B cell (primary cell): ENCODE measurements around the gene ZNF41. TPM values are rescaled to one million over a fixed set of nuclear protein-coding genes. Genes with fewer than 3 reads are reported as not detected.

Source experiments
- ATAC-seq: fragments of 200-7000 bp; cut with Tn5 transposase; one replicate; pipeline ENCODE4 v1.10.0; 2021; ENCODE audit warnings: low read depth, mild to moderate bottlenecking, moderate number of reproducible peaks, moderate library complexity
- CTCF ChIA-PET: fragments of 350-600 bp; sonication (Branson Sonifier 250); formaldehyde crosslinking; loops from one replicate; lab custom pipeline; 2021; ENCODE audit warnings: antibody characterized with exemption, inconsistent platforms; lab: Charles Lee
- POLR2A ChIA-PET: fragments of 350-600 bp; sonication (Branson Sonifier 250); formaldehyde crosslinking; loops from one replicate; lab custom pipeline; 2021; ENCODE audit warnings: antibody characterized with exemption; lab: Charles Lee
- DNase-seq: peaks from one replicate; pipeline ENCODE4 v3.0.0; 2013
- H2AFZ ChIP-seq: 2 replicates; pipeline ENCODE4 v1.6.1; 2012; ENCODE audit warnings: mild to moderate bottlenecking, low read depth, low read length; ENCODE audit not compliant: insufficient read depth, poor library complexity, severe bottlenecking
- H3K27ac ChIP-seq, 2 donors: 1 replicate in 1 of 2; 2 replicates in 1 of 2; pipeline ENCODE4 v1.5.1; 2012 to 2013; ENCODE audit warnings: low read length in 2 of 2, mild to moderate bottlenecking in 2 of 2, moderate library complexity in 1 of 2
- H3K27me3 ChIP-seq, 4 experiments: fragments of 200-600 bp in 1 of 4; sonication (generic) in 1 of 4; replicated peaks in 1 of 4; 1 replicate in 2 of 4; 2 replicates in 2 of 4; pipeline versions ENCODE4 v1.6.1 to v1.7.0; 2013 to 2016; ENCODE audit warnings: low read length in 3 of 4, mild to moderate bottlenecking in 2 of 4, mixed read lengths in 1 of 4, moderate library complexity in 1 of 4; ENCODE audit not compliant: insufficient read depth in 4 of 4, control insufficient read depth in 3 of 4; ENCODE audit errors: control extremely low read depth in 1 of 4
- H3K36me3 ChIP-seq, 2 experiments: replicated peaks in 1 of 2; 1 replicate in 1 of 2; 2 replicates in 1 of 2; pipeline versions ENCODE4 v1.6.1 to v1.7.1; 2013; ENCODE audit warnings: low read length in 1 of 2; ENCODE audit not compliant: insufficient read depth in 2 of 2, control insufficient read depth in 1 of 2; ENCODE audit errors: control extremely low read depth in 1 of 2, extremely low read depth in 1 of 2
- H3K4me1 ChIP-seq, 2 donors: fragments of 200-600 bp in 1 of 2; sonication (generic) in 1 of 2; 1 replicate in 1 of 2; 2 replicates in 1 of 2; pipeline versions ENCODE4 v1.5.1 to v1.6.1; 2013 to 2017; ENCODE audit warnings: low read length in 2 of 2; ENCODE audit not compliant: control insufficient read depth in 2 of 2, insufficient read depth in 2 of 2
- H3K4me2 ChIP-seq: replicated peaks from 2 replicates; pipeline ENCODE3; 2012; ENCODE audit warnings: mild to moderate bottlenecking, low read depth, low read length; ENCODE audit not compliant: poor library complexity, severe bottlenecking
- H3K4me3 ChIP-seq, 5 experiments: fragments of 200-600 bp in 1 of 5; sonication (generic) in 1 of 5; 1 replicate in 3 of 5; 2 replicates in 2 of 5; pipeline versions ENCODE4 v1.5.1 to v1.7.0; 2011 to 2016; ENCODE audit warnings: low read length in 4 of 5, mild to moderate bottlenecking in 4 of 5, low read depth in 2 of 5, control low read depth in 1 of 5, moderate library complexity in 1 of 5; ENCODE audit not compliant: insufficient read depth in 1 of 5; ENCODE audit errors: control extremely low read depth in 1 of 5, extremely low read depth in 1 of 5
- H3K79me2 ChIP-seq: fragments of 200-600 bp; sonication (generic); one replicate; pipeline ENCODE4 v1.6.0; 2016; ENCODE audit warnings: low read length; ENCODE audit not compliant: control insufficient read depth, insufficient read depth
- H3K9ac ChIP-seq: fragments of 200-600 bp; sonication (generic); 2 replicates; pipeline ENCODE4 v1.6.1; 2017; ENCODE audit warnings: mild to moderate bottlenecking, low read length, moderate library complexity
- H3K9me3 ChIP-seq, 3 donors: one replicate each; pipeline versions ENCODE4 v1.6.1 to v1.7.1; 2013; ENCODE audit warnings: low read length in 2 of 3; ENCODE audit not compliant: control insufficient read depth in 2 of 3, insufficient read depth in 1 of 3; ENCODE audit errors: control extremely low read depth in 1 of 3
- H4K20me1 ChIP-seq: 2 replicates; pipeline ENCODE4 v1.6.0; 2012; ENCODE audit warnings: mild to moderate bottlenecking, low read length; ENCODE audit not compliant: insufficient read depth, control insufficient read depth, poor library complexity, severe bottlenecking
- H3K27ac Mint-ChIP-seq: one replicate; pipeline ENCODE4 v1.8.0; 2021; ENCODE audit warnings: mixed read lengths
- H3K27me3 Mint-ChIP-seq: one replicate; pipeline ENCODE4 v1.8.0; 2021; ENCODE audit warnings: mixed read lengths
- H3K4me1 Mint-ChIP-seq: one replicate; pipeline ENCODE4 v1.8.0; 2021; ENCODE audit warnings: mixed read lengths
- H3K4me3 Mint-ChIP-seq: one replicate; pipeline ENCODE4 v1.8.0; 2021; ENCODE audit warnings: mixed read lengths
- H3K9me3 Mint-ChIP-seq: one replicate; pipeline ENCODE4 v1.8.0; 2022; ENCODE audit warnings: mixed read lengths; ENCODE audit not compliant: insufficient read depth
- CTCF ChIP-seq: fragments of 200-600 bp; IDR thresholded peaks from one replicate; pipeline ENCODE4 v1.8.0; 2022; ENCODE audit warnings: antibody characterized with exemption, mild to moderate bottlenecking
- EZH2 ChIP-seq: IDR thresholded peaks from 2 replicates; pipeline ENCODE4 v1.6.1; 2012; ENCODE audit warnings: borderline replicate concordance, low read depth, mild to moderate bottlenecking, moderate library complexity, low read length; ENCODE audit not compliant: insufficient read depth, poor library complexity, severe bottlenecking
- WGBS: methylation state at CpG from one replicate; pipeline ENCODE4 v1.1.5; 2013; ENCODE audit warnings: missing lambda C conversion rate; ENCODE audit not compliant: insufficient coverage; 5-methylcytosine and 5-hydroxymethylcytosine counted together
- intact Hi-C: fragments of 100-400 bp; cut with micrococcal nuclease; formaldehyde crosslinking; loops from one replicate; pipeline ENCODE4 v1.10.0; 2022
- polyA plus RNA-seq: library from polyadenylated mRNA; depleted of rRNA; stranded (reverse); fragments of >200 nt; gene quantifications from 2 replicates; pipeline ENCODE4 v1.2.3, GENCODE V29; 2012
- total RNA-seq, 2 donors: library from RNA; stranded (reverse); fragments of 120-200 nt in 1 of 2; gene quantifications; 1 replicate in 1 of 2; 2 replicates in 1 of 2; pipeline versions ENCODE4 v1.2.3 to v1.2.4, GENCODE V29; 2013 to 2022

The ZNF41 gene
- total and polyA plus RNA-seq, 2 donors (not counting 1 experiment from before 2014, with no cell fraction given): 5.5 to 17.4 TPM

DNA sequence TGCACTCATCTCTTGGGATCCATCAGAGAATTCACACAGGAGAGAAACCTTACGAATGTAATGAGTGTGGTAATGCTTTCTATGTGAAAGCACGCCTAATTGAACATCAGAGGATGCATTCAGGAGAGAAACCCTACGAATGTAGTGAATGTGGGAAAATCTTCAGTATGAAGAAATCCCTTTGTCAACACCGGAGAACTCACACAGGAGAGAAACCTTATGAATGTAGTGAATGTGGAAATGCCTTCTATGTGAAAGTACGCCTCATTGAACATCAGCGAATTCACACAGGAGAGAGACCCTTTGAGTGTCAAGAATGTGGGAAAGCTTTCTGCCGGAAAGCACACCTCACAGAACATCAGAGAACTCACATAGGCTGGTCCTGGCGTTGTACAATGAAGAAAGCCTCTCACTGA, 69.8 kb downstream of the ZNF41 start:
- Mint-ChIP-seq H3K27ac (no peak overlapping the region), H3K4me3 (no peak overlapping the region), H3K27me3 (no peaks in the 10 kb centered on the region), H3K4me1 (no peaks in the 10 kb centered on the region), H3K9me3 (peaks cover 5% of the 10 kb centered on the region)
- H3K27me3 ChIP-seq: no peaks in the 10 kb centered on the region
- POLR2A ChIA-PET: no interaction called here
- no peaks in the 10 kb centered on the region for H3K4me1 ChIP-seq
- ATAC-seq (no peak), DNase-seq (no peak)
- no peaks in the 10 kb centered on the region for H3K79me2 ChIP-seq
- 91% methylated on average over 4 of the region's 8 CpGs for WGBS
- CTCF ChIA-PET: no interaction called here
- H2AFZ ChIP-seq: no peak overlapping the region
- no peak overlapping the region for H3K4me2 ChIP-seq
- intact Hi-C loops: no loop called here
- no peak for TF ChIP-seq EZH2
- TF ChIP-seq CTCF: no peak
- peaks cover 2 to 33% (median 18%) of the 10 kb centered on the region in 3 donors for H3K9me3 ChIP-seq
- H3K9ac ChIP-seq: no peak overlapping the region
- H3K27ac ChIP-seq: no peak overlapping the region
- H3K36me3 ChIP-seq: no peaks in the 10 kb centered on the region
- no peaks in the 10 kb centered on the region for H4K20me1 ChIP-seq
- H3K4me3 ChIP-seq: no peak overlapping the region

Other genes starting within 250 kb of the ZNF41 start
- 0.99 and 1.1 TPM in 2 replicates for gene ZNF157, start 112.6 kb downstream of the ZNF41 start, total RNA-seq
- gene ZNF157, start 112.6 kb downstream of the ZNF41 start, polyA plus RNA-seq: 0.28 and 0.52 TPM in 2 replicates
- gene ARAF, start 78.0 kb upstream of the ZNF41 start, total RNA-seq: 103 and 127 TPM in 2 replicates
- 97.9 and 116 TPM in 2 replicates for gene ARAF, start 78.0 kb upstream of the ZNF41 start, polyA plus RNA-seq
- gene TIMP1, start 99.2 kb upstream of the ZNF41 start, total RNA-seq: 6.9 and 8.8 TPM in 2 replicates
- 12.8 and 13.7 TPM in 2 replicates for gene TIMP1, start 99.2 kb upstream of the ZNF41 start, polyA plus RNA-seq
- not detected in 2 replicates for gene SYN1, start 136.6 kb upstream of the ZNF41 start, total RNA-seq
- gene SYN1, start 136.6 kb upstream of the ZNF41 start, polyA plus RNA-seq: not detected in 2 replicates
- 0.59 and 2.0 TPM in 2 replicates for gene CFP, start 146.7 kb upstream of the ZNF41 start, total RNA-seq
- 3.0 and 3.8 TPM in 2 replicates for gene CFP, start 146.7 kb upstream of the ZNF41 start, polyA plus RNA-seq
- gene ELK1, start 167.3 kb upstream of the ZNF41 start, total RNA-seq: 20.8 and 22.7 TPM in 2 replicates
- 14.2 and 18.4 TPM in 2 replicates for gene ELK1, start 167.3 kb upstream of the ZNF41 start, polyA plus RNA-seq
- gene UXT, start 176.0 kb upstream of the ZNF41 start, total RNA-seq: 177 and 183 TPM in 2 replicates
- gene UXT, start 176.0 kb upstream of the ZNF41 start, polyA plus RNA-seq: 169 and 238 TPM in 2 replicates